H1 (cell line): ENCODE results near the gene LAMP1. TPM values are rescaled to one million over a fixed set of nuclear protein-coding genes. Genes with fewer than 3 reads are reported as not detected.

ENCODE experiments used
- CTCF ChIA-PET: fragments of 300-600 bp; sonication (Branson Sonifier 250); formaldehyde crosslinking; loops from one replicate; lab custom pipeline; 2021; ENCODE audit not compliant: partially characterized antibody; lab: Charles Lee
- POLR2A ChIA-PET: fragments of 300-600 bp; sonication (Branson Sonifier 250); formaldehyde crosslinking; loops from one replicate; lab custom pipeline; 2021; ENCODE audit warnings: inconsistent platforms; ENCODE audit not compliant: partially characterized antibody; lab: Charles Lee
- DNase-seq, 2 experiments: peaks; one replicate each; pipeline versions ENCODE4 v3.0.0 to v3.0.0-alpha.2; 2010 to 2022; ENCODE audit warnings: low spot score in 2 of 2, low read depth in 1 of 2, mixed read lengths in 1 of 2
- FAIRE-seq: peaks from 2 replicates; lab custom pipeline; 2011; peaks lifted over from hg19 to GRCh38; lab: Jason Lieb, UNC
- H2AFZ ChIP-seq: 2 replicates; pipeline ENCODE4 v1.8.1; 2012; ENCODE audit warnings: low read length, inconsistent platforms
- H2AK5ac ChIP-seq: 2 replicates; pipeline ENCODE4 v1.6.1; 2013; ENCODE audit warnings: low read depth, low read length
- H2BK120ac ChIP-seq: replicated peaks from 2 replicates; pipeline ENCODE3; 2013; ENCODE audit warnings: low read depth, low read length, inconsistent platforms
- H2BK12ac ChIP-seq: 2 replicates; pipeline ENCODE4 v1.6.1; 2013; ENCODE audit warnings: low read depth, low read length
- H2BK15ac ChIP-seq: 2 replicates; pipeline ENCODE4 v1.6.1; 2013; ENCODE audit warnings: low read length
- H2BK20ac ChIP-seq: 2 replicates; pipeline ENCODE4 v1.6.1; 2013; ENCODE audit warnings: low read length
- H2BK5ac ChIP-seq: 2 replicates; pipeline ENCODE4 v1.6.1; 2013; ENCODE audit warnings: low read depth, low read length
- H3K14ac ChIP-seq: 2 replicates; pipeline ENCODE4 v1.6.1; 2013; ENCODE audit warnings: inconsistent platforms; ENCODE audit not compliant: insufficient read length
- H3K18ac ChIP-seq: 2 replicates; pipeline ENCODE4 v1.6.1; 2013; ENCODE audit warnings: low read length; ENCODE audit errors: extremely low read depth
- H3K23ac ChIP-seq: 2 replicates; pipeline ENCODE4 v1.6.1; 2013; ENCODE audit warnings: inconsistent platforms; ENCODE audit not compliant: insufficient read length
- H3K23me2 ChIP-seq: 2 replicates; pipeline ENCODE4 v1.6.1; 2013; ENCODE audit warnings: low read depth, low read length
- H3K27ac ChIP-seq: 2 replicates; pipeline ENCODE4 v1.6.1; 2011; ENCODE audit warnings: low read depth, low read length, inconsistent platforms
- H3K27me3 ChIP-seq, 4 experiments: replicated peaks in 1 of 4; 1 replicate in 1 of 4; 2 replicates in 3 of 4; pipeline versions ENCODE4 v1.6.1 to v1.8.1; 2011 to 2013; ENCODE audit warnings: low read length in 3 of 4, mild to moderate bottlenecking in 3 of 4, inconsistent platforms in 2 of 4, mixed read lengths in 2 of 4, moderate library complexity in 1 of 4; ENCODE audit not compliant: control insufficient read depth in 3 of 4, insufficient read depth in 3 of 4; ENCODE audit errors: extremely low read depth in 1 of 4
- H3K36me3 ChIP-seq, 4 experiments: 2 replicates each; pipeline versions ENCODE4 v1.6.1 to v1.8.1; 2011 to 2013; ENCODE audit warnings: mild to moderate bottlenecking in 4 of 4, low read length in 3 of 4, moderate library complexity in 2 of 4, control low read depth in 1 of 4, inconsistent platforms in 1 of 4; ENCODE audit not compliant: insufficient read depth in 4 of 4, control insufficient read depth in 2 of 4
- H3K4ac ChIP-seq: replicated peaks from 2 replicates; pipeline ENCODE3; 2013; ENCODE audit warnings: low read length, low read depth, mixed read lengths, inconsistent platforms; ENCODE audit not compliant: insufficient read length
- H3K4me1 ChIP-seq, 4 experiments: replicated peaks in 1 of 4; 1 replicate in 1 of 4; 2 replicates in 3 of 4; pipeline versions ENCODE4 v1.6.1 to v1.8.1; 2011 to 2013; ENCODE audit warnings: low read length in 3 of 4, inconsistent platforms in 2 of 4, mixed read lengths in 1 of 4; ENCODE audit not compliant: insufficient read depth in 4 of 4, control insufficient read depth in 3 of 4
- H3K4me2 ChIP-seq, 2 experiments: 2 replicates each; pipeline versions ENCODE4 v1.6.1 to v1.8.1; 2011 to 2013; ENCODE audit warnings: low read depth in 2 of 2, low read length in 2 of 2, control low read depth in 1 of 2, inconsistent platforms in 1 of 2, mild to moderate bottlenecking in 1 of 2; ENCODE audit not compliant: insufficient read depth in 1 of 2
- H3K4me3 ChIP-seq, 4 experiments: fragments of 200-600, 300-600 bp in 1 of 4; sonication (generic), shearing (Covaris generic), sonication (Bioruptor Twin) in 1 of 4; 2 replicates each; pipeline versions ENCODE4 v1.5.1 to v1.8.1; 2011 to 2016; ENCODE audit warnings: low read length in 4 of 4, low read depth in 3 of 4, control low read depth in 2 of 4, inconsistent platforms in 2 of 4, mild to moderate bottlenecking in 2 of 4, mixed read lengths in 1 of 4, moderate library complexity in 1 of 4; ENCODE audit not compliant: insufficient read depth in 2 of 4; ENCODE audit errors: extremely low read depth in 1 of 4
- H3K56ac ChIP-seq: replicated peaks from 2 replicates; pipeline ENCODE3; 2013; ENCODE audit warnings: low read depth, mild to moderate bottlenecking, mixed read lengths, low read length, inconsistent platforms; ENCODE audit not compliant: insufficient read length
- H3K79me1 ChIP-seq: 2 replicates; pipeline ENCODE4 v1.6.1; 2013; ENCODE audit warnings: low read depth, low read length, control low read depth
- H3K79me2 ChIP-seq, 2 experiments: 2 replicates each; pipeline versions ENCODE4 v1.6.1 to v1.8.1; 2012 to 2013; ENCODE audit warnings: low read length in 2 of 2, mild to moderate bottlenecking in 2 of 2, inconsistent platforms in 1 of 2; ENCODE audit not compliant: insufficient read depth in 2 of 2, control insufficient read depth in 1 of 2
- H3K9ac ChIP-seq, 4 experiments: replicated peaks in 1 of 4; 1 replicate in 1 of 4; 2 replicates in 3 of 4; pipeline versions ENCODE4 v1.6.1 to v1.8.1; 2011 to 2013; ENCODE audit warnings: low read depth in 3 of 4, low read length in 3 of 4, control low read depth in 2 of 4, mild to moderate bottlenecking in 2 of 4, moderate library complexity in 2 of 4, inconsistent platforms in 1 of 4; ENCODE audit errors: extremely low read depth in 1 of 4
- H3K9me3 ChIP-seq, 2 experiments: 2 replicates each; pipeline versions ENCODE4 v1.6.1 to v1.8.1; 2012 to 2013; ENCODE audit warnings: mild to moderate bottlenecking in 2 of 2, moderate library complexity in 2 of 2, control low read depth in 1 of 2, inconsistent platforms in 1 of 2, low read depth in 1 of 2, low read length in 1 of 2, mixed read lengths in 1 of 2; ENCODE audit not compliant: insufficient read depth in 2 of 2
- H4K20me1 ChIP-seq, 2 experiments: replicated peaks in 1 of 2; 2 replicates each; pipeline versions ENCODE3 to v1.8.1; 2011 to 2013; ENCODE audit warnings: inconsistent platforms in 2 of 2, low read length in 2 of 2, mild to moderate bottlenecking in 1 of 2; ENCODE audit not compliant: insufficient read depth in 2 of 2, control insufficient read depth in 1 of 2
- H4K5ac ChIP-seq: 2 replicates; pipeline ENCODE4 v1.6.1; 2013; ENCODE audit warnings: low read length, low read depth, mixed read lengths, inconsistent platforms; ENCODE audit not compliant: insufficient read length
- H4K8ac ChIP-seq: 2 replicates; pipeline ENCODE4 v1.8.0; 2013; ENCODE audit warnings: mild to moderate bottlenecking, moderate library complexity, low read length, inconsistent platforms; ENCODE audit not compliant: insufficient read depth; ENCODE audit errors: extremely low read depth
- H4K91ac ChIP-seq: replicated peaks from 2 replicates; pipeline ENCODE3; 2013; ENCODE audit warnings: low read length, mixed read lengths, inconsistent platforms; ENCODE audit not compliant: insufficient read length
- EP300 ChIP-seq, 2 experiments: IDR thresholded peaks; 1 replicate in 1 of 2; 2 replicates in 1 of 2; pipeline ENCODE4 v1.6.1; 2011 to 2012; ENCODE audit warnings: low read depth in 2 of 2, low read length in 2 of 2, mild to moderate bottlenecking in 2 of 2, borderline replicate concordance in 1 of 2, inconsistent platforms in 1 of 2, moderate library complexity in 1 of 2
- FOSL1 ChIP-seq: IDR thresholded peaks from 2 replicates; pipeline ENCODE4 v1.6.1; 2011; ENCODE audit warnings: mild to moderate bottlenecking, low read depth, low read length, moderate library complexity; ENCODE audit not compliant: insufficient read depth
- KDM4A ChIP-seq: IDR thresholded peaks from one replicate; pipeline ENCODE4 v1.7.1; 2012; ENCODE audit warnings: low read depth, mild to moderate bottlenecking, moderate library complexity, low read length, inconsistent platforms; ENCODE audit not compliant: severe bottlenecking
- MAX ChIP-seq: IDR thresholded peaks from 2 replicates; pipeline ENCODE4 v1.6.1; 2012; ENCODE audit warnings: inconsistent platforms
- POU5F1 ChIP-seq: IDR thresholded peaks from 2 replicates; pipeline ENCODE4 v1.6.1; 2011; ENCODE audit warnings: low read depth, mild to moderate bottlenecking, low read length, moderate library complexity
- SAP30 ChIP-seq: fragments of 300-600 bp; sonication (generic); IDR thresholded peaks from 2 replicates; pipeline ENCODE4 v1.7.1; 2012; ENCODE audit warnings: low read length, moderate library complexity, mild to moderate bottlenecking, inconsistent platforms; ENCODE audit not compliant: insufficient read depth, insufficient replicate concordance
- SIN3A ChIP-seq, 2 experiments: IDR thresholded peaks in 1 of 2; conservative IDR thresholded peaks in 1 of 2; 2 replicates each; pipeline ENCODE4 v1.6.1; 2011 to 2012; ENCODE audit warnings: low read length in 2 of 2, improper control_type of control experiment in 1 of 2, low read depth in 1 of 2, mild to moderate bottlenecking in 1 of 2
- WGBS, 2 experiments: shearing (Covaris generic) in 1 of 2; methylation state at CpG; one replicate each; pipeline versions ENCODE4 v1.1.6 to v1.1.7; 2013 to 2015; ENCODE audit warnings: low lambda C conversion rate in 2 of 2, mixed read lengths in 2 of 2, inconsistent platforms in 1 of 2, low coverage in 1 of 2, missing lambda C conversion rate in 1 of 2; ENCODE audit not compliant: insufficient replicate concordance in 2 of 2, insufficient coverage in 1 of 2, insufficient read length in 1 of 2; ENCODE audit errors: extremely low coverage in 1 of 2, missing lambda C conversion rate in 1 of 2; 5-methylcytosine and 5-hydroxymethylcytosine counted together
- polyA plus RNA-seq, 7 experiments: library from polyadenylated mRNA; depleted of rRNA in 3 of 7; stranded (reverse) in 5 of 7; unstranded in 2 of 7; fragments of >200 nt in 5 of 7; fragments of 200-250 nt in 2 of 7; gene quantifications; 1 replicate in 5 of 7; 2 replicates in 1 of 7; 4 replicates in 1 of 7; pipeline versions ENCODE4 v1.2.1 to v1.2.3, GENCODE V29; 2011 to 2013; ENCODE audit warnings: missing spikeins in 2 of 7, mixed read lengths in 2 of 7
- total RNA-seq: library from RNA; stranded (reverse); fragmentation: NEBNext Ultra II Directional; extraction: Animal tissue kit (Norgen Biotek cat#: 25700); gene quantifications from 2 replicates; pipeline ENCODE4 v1.2.1, GENCODE V29; 2021
- TF ChIP-seq, protein P1 (sequence below): IDR thresholded peaks from 2 replicates; pipeline ENCODE4 v1.6.1; 2012; ENCODE audit warnings: low read length, inconsistent platforms
- TF ChIP-seq, protein P2 (sequence below): IDR thresholded peaks from 2 replicates; pipeline ENCODE4 v1.6.1; 2011; ENCODE audit warnings: low read length, improper control_type of control experiment

The LAMP1 gene
- total and polyA plus RNA-seq, 2 of the 8 experiments (the other 6 are each of a cell fraction or from before 2014, with no cell fraction given) = 97.6 to 140 TPM

DNA sequence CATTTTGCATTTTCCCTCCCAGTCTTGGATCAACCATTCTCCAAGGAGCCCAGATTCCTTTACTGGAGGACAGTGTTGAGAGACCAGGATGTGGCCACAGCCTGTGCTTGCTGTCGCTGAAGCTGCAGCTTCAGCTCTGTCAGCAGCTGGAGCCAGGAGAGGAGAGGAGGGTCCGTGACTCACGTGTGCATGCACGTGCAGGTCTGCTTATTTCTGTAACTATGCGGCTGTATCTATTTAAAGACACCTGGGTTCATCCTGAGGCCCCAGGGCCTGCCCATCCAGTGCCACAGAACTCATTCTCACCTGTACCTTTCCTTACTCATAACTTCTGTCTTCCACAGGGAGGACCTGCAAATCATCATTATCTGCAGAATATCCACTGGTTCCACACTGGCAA lies 8.2 kb upstream of the LAMP1 start:
- DNase-seq (no peak), FAIRE-seq (no peak)
- H4K8ac ChIP-seq = no peak overlapping the region
- H3K27ac ChIP-seq = no peak overlapping the region
- H2BK5ac ChIP-seq = no peak overlapping the region
- H3K4me2 ChIP-seq = no peak overlapping the region
- H3K56ac ChIP-seq = no peak overlapping the region
- H3K4ac ChIP-seq = no peak overlapping the region
- H2BK120ac ChIP-seq = no peak overlapping the region
- no peak overlapping the region for H2BK20ac ChIP-seq
- peaks cover 3 to 6% of the 10 kb centered on the region in 2 experiments; a peak in 2 of 4 replicates for H3K9me3 ChIP-seq
- H3K79me2 ChIP-seq = no peaks in the 10 kb centered on the region
- no peak overlapping the region for H2AK5ac ChIP-seq
- ChIA-PET CTCF (interaction anchor here (0.9 to 3.3 kb wide), 3 partner anchors 8 to 24 kb away, joined by 3 to 11 read pairs (median 4); no protein-coding TSS in a partner anchor), POLR2A (interaction anchor here (0.7 kb wide), 1 partner anchor 124 kb away, joined by 3 read pairs; no protein-coding TSS in a partner anchor)
- whole genome bisulfite sequencing, 2 experiments = 66% methylated on average over 5 of the region's 5 CpGs; no CpG with 5 or more reads in 1 of the 2 experiments
- H3K23me2 ChIP-seq = no peaks in the 10 kb centered on the region
- no peak overlapping the region for H3K9ac ChIP-seq
- no peak overlapping the region for H4K5ac ChIP-seq
- no peaks in the 10 kb centered on the region for H3K36me3 ChIP-seq
- H4K20me1 ChIP-seq = no peaks in the 10 kb centered on the region
- no peak overlapping the region for H3K4me3 ChIP-seq
- H3K79me1 ChIP-seq = no peaks in the 10 kb centered on the region
- H4K91ac ChIP-seq = no peak overlapping the region
- peaks cover 0 to 4% (median under 1%) of the 10 kb centered on the region in 4 experiments; a peak in 3 of 7 replicates for H3K27me3 ChIP-seq
- no peak overlapping the region for H3K18ac ChIP-seq
- H3K4me1 ChIP-seq = peaks cover 0 to 5% (median 2%) of the 10 kb centered on the region in 4 experiments; a peak in 4 of 7 replicates
- H2BK15ac ChIP-seq = no peak overlapping the region
- H3K23ac ChIP-seq = no peak overlapping the region
- H3K14ac ChIP-seq = no peak overlapping the region
- H2AFZ ChIP-seq = no peak overlapping the region
- no peak overlapping the region for H2BK12ac ChIP-seq
- TF ChIP-seq KDM4A (no peak), POU5F1 (no peak), EP300 (IDR thresholded peaks at IDR 0.05; ENCODE audit: borderline replicate concordance in 1 of 2, low read depth in 2 of 2, low read length in 2 of 2) (no peak), SIN3A (conservative IDR thresholded peaks at IDR 0.05 in 1 of 2, IDR thresholded peaks at IDR 0.05 in 1 of 2; ENCODE audit: low read depth in 1 of 2, low read length in 2 of 2) (no peak), SAP30 (no peak), FOSL1 (no peak), MAX (no peak)
- TF ChIP-seq, protein P1, sequence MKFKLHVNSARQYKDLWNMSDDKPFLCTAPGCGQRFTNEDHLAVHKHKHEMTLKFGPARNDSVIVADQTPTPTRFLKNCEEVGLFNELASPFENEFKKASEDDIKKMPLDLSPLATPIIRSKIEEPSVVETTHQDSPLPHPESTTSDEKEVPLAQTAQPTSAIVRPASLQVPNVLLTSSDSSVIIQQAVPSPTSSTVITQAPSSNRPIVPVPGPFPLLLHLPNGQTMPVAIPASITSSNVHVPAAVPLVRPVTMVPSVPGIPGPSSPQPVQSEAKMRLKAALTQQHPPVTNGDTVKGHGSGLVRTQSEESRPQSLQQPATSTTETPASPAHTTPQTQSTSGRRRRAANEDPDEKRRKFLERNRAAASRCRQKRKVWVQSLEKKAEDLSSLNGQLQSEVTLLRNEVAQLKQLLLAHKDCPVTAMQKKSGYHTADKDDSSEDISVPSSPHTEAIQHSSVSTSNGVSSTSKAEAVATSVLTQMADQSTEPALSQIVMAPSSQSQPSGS = no peak
- TF ChIP-seq, protein P2, sequence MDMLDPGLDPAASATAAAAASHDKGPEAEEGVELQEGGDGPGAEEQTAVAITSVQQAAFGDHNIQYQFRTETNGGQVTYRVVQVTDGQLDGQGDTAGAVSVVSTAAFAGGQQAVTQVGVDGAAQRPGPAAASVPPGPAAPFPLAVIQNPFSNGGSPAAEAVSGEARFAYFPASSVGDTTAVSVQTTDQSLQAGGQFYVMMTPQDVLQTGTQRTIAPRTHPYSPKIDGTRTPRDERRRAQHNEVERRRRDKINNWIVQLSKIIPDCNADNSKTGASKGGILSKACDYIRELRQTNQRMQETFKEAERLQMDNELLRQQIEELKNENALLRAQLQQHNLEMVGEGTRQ = no peak
